ENCODE data around the gene TEX48. TPM values are rescaled to one million over a fixed set of nuclear protein-coding genes. Genes with fewer than 3 reads are reported as not detected.

The TEX48 gene
- polyA plus RNA-seq, 2 of the 4 experiments (the other 2 are of a cell fraction), result not detected

GRCh38 chr9:114638404-114638803 is 43.6 kb downstream of the TEX48 start:
- WGBS (ENCODE audit: missing lambda C conversion rate), result 96% methylated on average over 7 of the region's 8 CpGs
- no peak overlapping the region for H3K4me3 ChIP-seq
- DNase-seq (ENCODE audit: low read depth in 1 of 2, low spot score in 1 of 2) (no peak), FAIRE-seq (no peak), ATAC-seq (no peak)
- H3K4me2 ChIP-seq, result no peak overlapping the region
- no peaks in the 10 kb centered on the region for H3K9me3 ChIP-seq
- CTCF ChIA-PET, result interaction anchor here (0.9 to 2.0 kb wide), 6 partner anchors 14 to 233 kb away, joined by 3 to 13 read pairs (median 4); no protein-coding TSS in a partner anchor
- no peaks in the 10 kb centered on the region for H3K4me1 ChIP-seq
- no peak for TF ChIP-seq HOXB13 (CRISPR knock-in tag; IDR thresholded peaks at IDR 0.05; ENCODE audit: low read depth)
- no peak for TF ChIP-seq POLR2AphosphoS2 (conservative IDR thresholded peaks at IDR 0.05; ENCODE audit: low read length)
- TF ChIP-seq RCOR1 (IDR thresholded peaks at IDR 0.05; ENCODE audit: low read depth, low read length), result no peak
- TF ChIP-seq NFE2L2 (conservative IDR thresholded peaks at IDR 0.05; ENCODE audit: low read length), result no peak
- TF ChIP-seq JUN (IDR thresholded peaks at IDR 0.05), result no peak
- TF ChIP-seq EHF (CRISPR knock-in tag; IDR thresholded peaks at IDR 0.05), result no peak
- TF ChIP-seq RFX5 (IDR thresholded peaks at IDR 0.05), result no peak
- TF ChIP-seq TP53 (CRISPR knock-in tag; IDR thresholded peaks at IDR 0.05), result no peak
- no peak for TF ChIP-seq MAFK (IDR thresholded peaks at IDR 0.05; ENCODE audit: partially characterized antibody)
- no peak for TF ChIP-seq HOXA7 (CRISPR knock-in tag; IDR thresholded peaks at IDR 0.05)
- TF ChIP-seq PHF8 (IDR thresholded peaks at IDR 0.05; ENCODE audit: borderline replicate concordance, low read depth), result no peak
- no peak for TF ChIP-seq CBX2 (IDR thresholded peaks at IDR 0.05; ENCODE audit: borderline replicate concordance, low read depth)
- no peak for TF ChIP-seq PBX3 (IDR thresholded peaks at IDR 0.05)
- POLR2A ChIA-PET, result no interaction called here
- no peak overlapping the region for H3K27ac ChIP-seq

GRCh38 chr9:114634387-114634786 is 47.6 kb downstream of the TEX48 start:
- FAIRE-seq (no peak), DNase-seq (ENCODE audit: low read depth in 1 of 2, low spot score in 1 of 2) (no peak), ATAC-seq (no peak)
- ChIA-PET CTCF (interaction anchor here (0.8 kb wide), 1 partner anchor 19 kb away, joined by 4 read pairs; no protein-coding TSS in a partner anchor), POLR2A (no interaction called here)
- H3K9me3 ChIP-seq, result no peaks in the 10 kb centered on the region
- TF ChIP-seq, protein P1, sequence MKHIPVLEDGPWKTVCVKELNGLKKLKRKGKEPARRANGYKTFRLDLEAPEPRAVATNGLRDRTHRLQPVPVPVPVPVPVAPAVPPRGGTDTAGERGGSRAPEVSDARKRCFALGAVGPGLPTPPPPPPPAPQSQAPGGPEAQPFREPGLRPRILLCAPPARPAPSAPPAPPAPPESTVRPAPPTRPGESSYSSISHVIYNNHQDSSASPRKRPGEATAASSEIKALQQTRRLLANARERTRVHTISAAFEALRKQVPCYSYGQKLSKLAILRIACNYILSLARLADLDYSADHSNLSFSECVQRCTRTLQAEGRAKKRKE (CRISPR knock-in tag; IDR thresholded peaks at IDR 0.05; ENCODE audit: low read depth), result no peak
- no peak for TF ChIP-seq CTCF (IDR thresholded peaks at IDR 0.05)
- TF ChIP-seq, protein P2, sequence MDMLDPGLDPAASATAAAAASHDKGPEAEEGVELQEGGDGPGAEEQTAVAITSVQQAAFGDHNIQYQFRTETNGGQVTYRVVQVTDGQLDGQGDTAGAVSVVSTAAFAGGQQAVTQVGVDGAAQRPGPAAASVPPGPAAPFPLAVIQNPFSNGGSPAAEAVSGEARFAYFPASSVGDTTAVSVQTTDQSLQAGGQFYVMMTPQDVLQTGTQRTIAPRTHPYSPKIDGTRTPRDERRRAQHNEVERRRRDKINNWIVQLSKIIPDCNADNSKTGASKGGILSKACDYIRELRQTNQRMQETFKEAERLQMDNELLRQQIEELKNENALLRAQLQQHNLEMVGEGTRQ (IDR thresholded peaks at IDR 0.05), result no peak
- no peak for TF ChIP-seq POLR2AphosphoS2 (conservative IDR thresholded peaks at IDR 0.05; ENCODE audit: low read length)
- no peak for TF ChIP-seq HEYL (CRISPR knock-in tag; IDR thresholded peaks at IDR 0.05)
- TF ChIP-seq NFE2L2 (conservative IDR thresholded peaks at IDR 0.05; ENCODE audit: low read length), result no peak
- TF ChIP-seq RCOR1 (IDR thresholded peaks at IDR 0.05; ENCODE audit: low read depth, low read length), result no peak
- H3K4me2 ChIP-seq, result no peak overlapping the region
- 94% methylated on average over 6 of the region's 6 CpGs for WGBS (ENCODE audit: missing lambda C conversion rate)
- H3K4me3 ChIP-seq, result no peak overlapping the region
- no peak overlapping the region for H3K27ac ChIP-seq
- H3K4me1 ChIP-seq, result no peaks in the 10 kb centered on the region

- CTCF ChIA-PET, result interaction anchor here (0.7 to 1.3 kb wide), 3 partner anchors 20 to 146 kb away, joined by 3 to 4 read pairs (median 4); no protein-coding TSS in a partner anchor
- no peak for FAIRE-seq
These were observed 48.4 kb downstream of the TEX48 start for GRCh38 chr9:114633438-114634089.

More at GRCh38 chr9:114633438-114634089, 48.4 kb downstream of the TEX48 start:
- H3K4me2 ChIP-seq, result no peak overlapping the region
- no peak overlapping the region for H3K27ac ChIP-seq
- H3K4me1 ChIP-seq, result no peaks in the 10 kb centered on the region
- no peak for TF ChIP-seq CEBPB (IDR thresholded peaks at IDR 0.05)
- TF ChIP-seq BHLHE40 (IDR thresholded peaks at IDR 0.05; ENCODE audit: low read depth, low read length), result no peak
- TF ChIP-seq JUNB (IDR thresholded peaks at IDR 0.05), result no peak
- no peak for TF ChIP-seq HOXB13 (CRISPR knock-in tag; IDR thresholded peaks at IDR 0.05; ENCODE audit: low read depth)
- TF ChIP-seq, protein P1 (CRISPR knock-in tag; IDR thresholded peaks at IDR 0.05; ENCODE audit: low read depth), result no peak
- TF ChIP-seq EHF (CRISPR knock-in tag; IDR thresholded peaks at IDR 0.05), result no peak
- TF ChIP-seq PHF8 (IDR thresholded peaks at IDR 0.05; ENCODE audit: borderline replicate concordance, low read depth), result no peak
- no peak for TF ChIP-seq POLR2AphosphoS2 (conservative IDR thresholded peaks at IDR 0.05; ENCODE audit: low read length)
- TF ChIP-seq NPAS2 (CRISPR knock-in tag; IDR thresholded peaks at IDR 0.05; ENCODE audit: borderline replicate concordance), result no peak
- no peak for TF ChIP-seq ESRRA (IDR thresholded peaks at IDR 0.05; ENCODE audit: borderline replicate concordance, low read length)
- TF ChIP-seq CBX8 (IDR thresholded peaks at IDR 0.05), result no peak
- 80% methylated on average over 11 of the region's 11 CpGs for WGBS (ENCODE audit: missing lambda C conversion rate)
- no peaks in the 10 kb centered on the region for H3K9me3 ChIP-seq
- DNase-seq (ENCODE audit: low read depth in 1 of 2, low spot score in 1 of 2) (no peak), ATAC-seq (no peak)
- POLR2A ChIA-PET, result no interaction called here
- H3K4me3 ChIP-seq, result no peak overlapping the region

Data from A549 (cell line).